Mesothelial cell of epicardium (in vitro differentiated cells): ENCODE measurements around the gene PTH. TPM values are rescaled to one million over a fixed set of nuclear protein-coding genes. Genes with fewer than 3 reads are reported as not detected.

Experiments used
- DNase-seq, 2 experiments: peaks; one replicate each; pipeline ENCODE4 v3.0.0; 2021; ENCODE audit warnings: low spot score in 2 of 2; ENCODE audit not compliant: unreplicated experiment in 2 of 2
- H3K27ac Mint-ChIP-seq: 2 replicates; pipeline ENCODE4 v1.8.0; 2021; ENCODE audit warnings: mixed read lengths
- H3K27me3 Mint-ChIP-seq: 2 replicates; pipeline ENCODE4 v1.8.0; 2021; ENCODE audit warnings: low read depth, mixed read lengths
- H3K36me3 Mint-ChIP-seq: 2 replicates; pipeline ENCODE4 v1.8.0; 2021; ENCODE audit warnings: mixed read lengths
- H3K4me1 Mint-ChIP-seq: 2 replicates; pipeline ENCODE4 v1.8.0; 2021; ENCODE audit warnings: mixed read lengths
- H3K4me3 Mint-ChIP-seq: 2 replicates; pipeline ENCODE4 v1.8.0; 2021; ENCODE audit warnings: mild to moderate bottlenecking, moderate library complexity, mixed read lengths
- H3K9me3 Mint-ChIP-seq: 2 replicates; pipeline ENCODE4 v1.8.0; 2021; ENCODE audit warnings: mixed read lengths
- total RNA-seq: library from RNA; stranded (reverse); gene quantifications from 3 replicates; pipeline ENCODE4 v1.2.1, GENCODE V29; 2021
- TF ChIP-seq, protein P1 (sequence below): fragments of 200-600 bp; sonication (generic); IDR thresholded peaks from one replicate; pipeline ENCODE4 v1.5.0; 2021; ENCODE audit warnings: antibody characterized with exemption; ENCODE audit not compliant: unreplicated experiment

PTH gene
- total RNA-seq: not detected in 3 replicates

DNA sequence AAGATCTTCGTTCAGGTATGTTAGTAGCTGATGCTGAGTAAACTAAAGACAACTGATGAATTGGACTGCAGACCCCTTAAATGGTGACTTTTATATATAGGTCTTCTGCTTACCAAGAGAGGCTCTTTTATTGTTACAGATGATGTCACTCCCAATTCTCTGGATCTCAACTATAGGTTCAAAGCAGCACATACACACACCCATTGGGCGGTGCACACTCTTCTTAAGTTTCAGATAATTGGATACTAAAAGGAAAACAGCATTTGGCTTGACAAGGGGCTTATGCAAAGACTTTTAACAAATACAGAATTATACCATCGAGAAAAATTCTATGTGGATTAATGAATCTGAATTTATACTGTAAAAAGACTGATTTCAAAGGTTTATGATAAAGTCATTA is at the start of gene PTH:
Gene PTH, minus strand, starts transcription at position 69 of the 400 bp plus-strand sequence. CDS start 3,142 bp downstream, outside the sequence.
- Mint-ChIP-seq H3K9me3 (no peaks in the 10 kb centered on the region), H3K4me3 (no peak within 1 kb of the TSS), H3K27me3 (peaks cover 17% of the 10 kb centered on the region), H3K36me3 (no peaks in the 10 kb centered on the region), H3K27ac (no peak within 1 kb of the TSS), H3K4me1 (no peaks in the 10 kb centered on the region)
- DNase-seq: no peak
- TF ChIP-seq, protein P1, sequence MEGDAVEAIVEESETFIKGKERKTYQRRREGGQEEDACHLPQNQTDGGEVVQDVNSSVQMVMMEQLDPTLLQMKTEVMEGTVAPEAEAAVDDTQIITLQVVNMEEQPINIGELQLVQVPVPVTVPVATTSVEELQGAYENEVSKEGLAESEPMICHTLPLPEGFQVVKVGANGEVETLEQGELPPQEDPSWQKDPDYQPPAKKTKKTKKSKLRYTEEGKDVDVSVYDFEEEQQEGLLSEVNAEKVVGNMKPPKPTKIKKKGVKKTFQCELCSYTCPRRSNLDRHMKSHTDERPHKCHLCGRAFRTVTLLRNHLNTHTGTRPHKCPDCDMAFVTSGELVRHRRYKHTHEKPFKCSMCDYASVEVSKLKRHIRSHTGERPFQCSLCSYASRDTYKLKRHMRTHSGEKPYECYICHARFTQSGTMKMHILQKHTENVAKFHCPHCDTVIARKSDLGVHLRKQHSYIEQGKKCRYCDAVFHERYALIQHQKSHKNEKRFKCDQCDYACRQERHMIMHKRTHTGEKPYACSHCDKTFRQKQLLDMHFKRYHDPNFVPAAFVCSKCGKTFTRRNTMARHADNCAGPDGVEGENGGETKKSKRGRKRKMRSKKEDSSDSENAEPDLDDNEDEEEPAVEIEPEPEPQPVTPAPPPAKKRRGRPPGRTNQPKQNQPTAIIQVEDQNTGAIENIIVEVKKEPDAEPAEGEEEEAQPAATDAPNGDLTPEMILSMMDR: no peak

DNA sequence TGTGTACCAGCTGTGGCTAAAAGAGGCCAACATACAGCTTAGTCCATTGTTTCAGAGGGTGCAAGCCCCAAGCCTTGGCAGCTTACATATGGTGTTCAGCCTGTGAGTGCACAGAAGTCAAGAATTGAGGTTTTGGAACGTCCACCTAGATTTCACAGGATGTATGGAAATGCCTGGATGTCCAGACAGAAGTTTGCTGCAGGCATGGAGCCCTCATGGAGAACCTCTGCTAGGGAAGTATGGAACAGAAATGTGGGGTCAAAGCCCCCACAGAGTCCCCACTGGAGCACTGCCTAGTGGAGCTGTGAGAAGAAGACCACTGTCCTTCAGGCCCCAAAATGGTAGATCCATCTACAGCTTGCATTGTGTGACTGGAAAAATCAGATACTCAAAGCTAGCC is 42.2 kb upstream of the PTH start:
- TF ChIP-seq, protein P1: no peak
- Mint-ChIP-seq H3K4me1 (no peaks in the 10 kb centered on the region), H3K4me3 (no peak overlapping the region), H3K36me3 (peaks cover 2% of the 10 kb centered on the region), H3K27ac (no peak overlapping the region), H3K9me3 (peaks cover 57% of the 10 kb centered on the region), H3K27me3 (peaks cover 2% of the 10 kb centered on the region)
- no peak for DNase-seq

- Mint-ChIP-seq H3K27ac (no peak overlapping the region), H3K27me3 (peaks cover 5% of the 10 kb centered on the region), H3K9me3 (peaks cover 60% of the 10 kb centered on the region), H3K4me3 (no peak overlapping the region), H3K4me1 (no peaks in the 10 kb centered on the region), H3K36me3 (peaks cover 2% of the 10 kb centered on the region)
- TF ChIP-seq, protein P1: no peak
- no peak for DNase-seq
Observed at GRCh38 chr11:13535819-13536218, 40.0 kb upstream of the PTH start.

DNA sequence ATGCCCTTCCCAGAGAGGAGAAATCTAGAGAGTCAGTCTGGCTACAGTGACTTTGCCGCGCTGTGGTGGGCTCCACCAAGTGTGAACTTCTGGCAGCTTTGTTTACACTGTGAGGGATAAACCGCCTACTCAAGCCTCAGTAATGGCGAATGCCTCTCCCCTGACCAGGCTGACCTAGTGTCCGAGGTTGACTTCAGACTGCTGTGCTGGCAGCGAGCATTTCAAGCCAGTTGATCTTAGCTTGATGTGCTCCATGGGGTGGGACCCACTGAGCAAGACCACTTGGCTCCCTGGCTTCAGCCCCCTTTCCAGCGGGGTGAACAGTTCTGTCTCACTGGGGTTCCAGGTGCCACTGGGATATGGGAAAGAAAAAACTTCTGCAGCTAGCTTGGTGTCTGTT is 38.6 kb upstream of the PTH start:
- H3K4me1 Mint-ChIP-seq: no peaks in the 10 kb centered on the region
- H3K4me3 Mint-ChIP-seq: no peak overlapping the region
- peaks cover 2% of the 10 kb centered on the region for H3K36me3 Mint-ChIP-seq
- no peak overlapping the region for H3K27ac Mint-ChIP-seq
- no peak for DNase-seq
- TF ChIP-seq, protein P1: no peak
- H3K9me3 Mint-ChIP-seq: peaks cover 49% of the 10 kb centered on the region
- peaks cover 5% of the 10 kb centered on the region for H3K27me3 Mint-ChIP-seq

DNA sequence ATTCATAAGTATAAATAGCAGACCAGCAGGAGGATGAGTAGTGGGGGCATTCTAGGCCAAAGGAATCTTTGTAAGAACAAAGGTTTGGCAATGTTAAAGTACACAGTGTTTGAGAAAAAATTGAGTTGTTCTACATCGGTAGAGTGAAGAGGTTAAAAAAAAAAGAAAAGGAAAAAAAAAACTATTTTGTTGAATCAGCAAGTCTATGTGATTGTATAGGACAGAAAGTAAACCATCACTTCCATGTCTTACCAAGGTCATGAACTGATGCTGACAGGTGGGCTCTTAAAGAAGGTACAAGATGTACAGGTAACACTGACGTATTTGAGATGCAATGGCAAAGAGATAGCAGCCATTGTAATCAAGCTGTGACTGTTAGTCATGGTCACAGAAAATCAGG is 29.5 kb upstream of the PTH start:
- no peak for DNase-seq
- H3K27ac Mint-ChIP-seq: no peak overlapping the region
- H3K4me3 Mint-ChIP-seq: no peak overlapping the region
- no peaks in the 10 kb centered on the region for H3K36me3 Mint-ChIP-seq
- no peaks in the 10 kb centered on the region for H3K9me3 Mint-ChIP-seq
- H3K27me3 Mint-ChIP-seq: peaks cover 18% of the 10 kb centered on the region
- TF ChIP-seq, protein P1: no peak
- no peaks in the 10 kb centered on the region for H3K4me1 Mint-ChIP-seq

DNA sequence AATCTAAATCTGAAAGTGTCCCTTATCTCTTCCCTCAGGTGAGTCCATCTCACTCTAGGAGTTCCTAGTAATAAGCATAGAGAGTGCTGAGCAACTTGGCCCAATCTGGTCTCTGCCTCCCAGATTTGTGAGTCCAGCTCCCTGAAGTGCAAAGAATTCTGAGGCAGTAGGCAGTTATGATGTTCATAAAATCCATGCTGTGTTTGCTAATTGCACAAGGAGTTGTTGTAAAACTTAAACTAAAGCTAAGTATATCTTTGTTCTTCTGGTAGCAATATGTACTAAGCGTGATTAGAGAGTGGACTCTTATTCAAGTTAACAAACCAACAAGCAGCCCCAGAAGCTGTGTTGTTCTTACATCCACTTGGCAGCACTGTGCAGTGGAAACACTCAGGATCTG is 7.6 kb upstream of the PTH start:
- Mint-ChIP-seq H3K9me3 (no peaks in the 10 kb centered on the region), H3K36me3 (no peaks in the 10 kb centered on the region), H3K4me3 (no peak overlapping the region), H3K27ac (no peak overlapping the region), H3K4me1 (no peaks in the 10 kb centered on the region), H3K27me3 (peaks cover 4% of the 10 kb centered on the region)
- TF ChIP-seq, protein P1: no peak
- DNase-seq: no peak
